Endothelial cell of umbilical vein (primary cell): Measurements from ENCODE around the gene SIGLEC15.

ENCODE experiments used
- CTCF ChIP-seq, 2 donors: IDR thresholded peaks; 1 replicate in 1 of 2; 2 replicates in 1 of 2; pipeline ENCODE4 v1.5.1; 2011; ENCODE audit warnings: low read length in 2 of 2, mild to moderate bottlenecking in 2 of 2, moderate library complexity in 2 of 2, control low read depth in 1 of 2, inconsistent platforms in 1 of 2, low read depth in 1 of 2; ENCODE audit not compliant: insufficient read depth in 1 of 2; ENCODE audit errors: extremely low read depth in 1 of 2
- EZH2 ChIP-seq: IDR thresholded peaks from 2 replicates; pipeline ENCODE4 v1.6.1; 2012; ENCODE audit warnings: borderline replicate concordance, low read depth, mild to moderate bottlenecking, moderate library complexity, low read length, inconsistent platforms; ENCODE audit not compliant: severe bottlenecking
- FOS ChIP-seq: IDR thresholded peaks from 2 replicates; pipeline ENCODE4 v1.6.1; 2011; ENCODE audit warnings: mild to moderate bottlenecking, low read length, moderate library complexity, borderline replicate concordance; ENCODE audit not compliant: insufficient read depth
- POLR2A ChIP-seq: IDR thresholded peaks from 2 replicates; pipeline ENCODE4 v1.6.1; 2012; ENCODE audit warnings: low read depth, mild to moderate bottlenecking, control low read depth, low read length
- POLR2AphosphoS5 ChIP-seq: IDR thresholded peaks from 2 replicates; pipeline ENCODE4 v1.6.1; 2012; ENCODE audit warnings: low read depth, mild to moderate bottlenecking, control low read depth, low read length, moderate library complexity; ENCODE audit not compliant: insufficient read depth
- TF ChIP-seq, protein P1 (sequence below): IDR thresholded peaks from 2 replicates; pipeline ENCODE4 v1.6.1; 2011; ENCODE audit not compliant: insufficient read depth, insufficient read length

GRCh38 chr18:45821026-45821425 lies 4.4 kb upstream of the SIGLEC15 start:
- TF ChIP-seq POLR2AphosphoS5 (no peak), CTCF (IDR thresholded peaks at IDR 0.05; ENCODE audit: extremely low read depth in 1 of 2, insufficient read depth in 1 of 2, low read depth in 1 of 2, low read length in 2 of 2) (no peak), POLR2A (no peak), EZH2 (no peak), FOS (no peak)
- TF ChIP-seq, protein P1, sequence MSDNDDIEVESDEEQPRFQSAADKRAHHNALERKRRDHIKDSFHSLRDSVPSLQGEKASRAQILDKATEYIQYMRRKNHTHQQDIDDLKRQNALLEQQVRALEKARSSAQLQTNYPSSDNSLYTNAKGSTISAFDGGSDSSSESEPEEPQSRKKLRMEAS = no peak
